Measurements from ENCODE around the gene ZNF385B. TPM values are rescaled to one million over a fixed set of nuclear protein-coding genes. Genes with fewer than 3 reads are reported as not detected.

ZNF385B gene
- total RNA-seq, 2 donors from 2014 or later: 5.3 to 18.1 TPM

- peaks cover 3% of the 10 kb centered on the region for H3K9me3 Mint-ChIP-seq
- WGBS, 2 experiments (ENCODE audit: insufficient coverage in 1 of 2, insufficient read length in 1 of 2): 97 to 100% methylated on average over 2 to 5 of the region's 6 CpGs
- peaks cover 9% of the 10 kb centered on the region for H3K27me3 Mint-ChIP-seq (ENCODE audit: insufficient read depth)
- Histone ChIP-seq H3K27ac (ENCODE audit: low read depth, low read length) (no peak overlapping the region), H3K9ac (ENCODE audit: extremely low read depth, low read length, poor library complexity, severe bottlenecking) (no peak overlapping the region), H3K9me3 (ENCODE audit: control insufficient read depth, low read length) (no peaks in the 10 kb centered on the region), H3K27me3 (ENCODE audit: control insufficient read depth, insufficient read depth, low read length, poor library complexity, severe bottlenecking) (no peaks in the 10 kb centered on the region), H3K36me3 (ENCODE audit: control insufficient read depth, insufficient read depth, low read length) (no peaks in the 10 kb centered on the region), H3K4me3 (ENCODE audit: low read length) (no peak overlapping the region), H3K4me1 (ENCODE audit: control insufficient read depth, insufficient read depth, low read length) (no peaks in the 10 kb centered on the region)
- TF ChIP-seq, protein P1, sequence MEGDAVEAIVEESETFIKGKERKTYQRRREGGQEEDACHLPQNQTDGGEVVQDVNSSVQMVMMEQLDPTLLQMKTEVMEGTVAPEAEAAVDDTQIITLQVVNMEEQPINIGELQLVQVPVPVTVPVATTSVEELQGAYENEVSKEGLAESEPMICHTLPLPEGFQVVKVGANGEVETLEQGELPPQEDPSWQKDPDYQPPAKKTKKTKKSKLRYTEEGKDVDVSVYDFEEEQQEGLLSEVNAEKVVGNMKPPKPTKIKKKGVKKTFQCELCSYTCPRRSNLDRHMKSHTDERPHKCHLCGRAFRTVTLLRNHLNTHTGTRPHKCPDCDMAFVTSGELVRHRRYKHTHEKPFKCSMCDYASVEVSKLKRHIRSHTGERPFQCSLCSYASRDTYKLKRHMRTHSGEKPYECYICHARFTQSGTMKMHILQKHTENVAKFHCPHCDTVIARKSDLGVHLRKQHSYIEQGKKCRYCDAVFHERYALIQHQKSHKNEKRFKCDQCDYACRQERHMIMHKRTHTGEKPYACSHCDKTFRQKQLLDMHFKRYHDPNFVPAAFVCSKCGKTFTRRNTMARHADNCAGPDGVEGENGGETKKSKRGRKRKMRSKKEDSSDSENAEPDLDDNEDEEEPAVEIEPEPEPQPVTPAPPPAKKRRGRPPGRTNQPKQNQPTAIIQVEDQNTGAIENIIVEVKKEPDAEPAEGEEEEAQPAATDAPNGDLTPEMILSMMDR (conservative IDR thresholded peaks at IDR 0.05): no peak
- no peak for DNase-seq
- H3K36me3 Mint-ChIP-seq (ENCODE audit: low read depth): no peaks in the 10 kb centered on the region
- peaks cover 30% of the 10 kb centered on the region for H3K4me1 Mint-ChIP-seq
- no peak overlapping the region for H3K27ac Mint-ChIP-seq
- H3K4me3 Mint-ChIP-seq: no peak overlapping the region
Observed at GRCh38 chr2:179556425-179556824, 305.0 kb downstream of the ZNF385B start.

- H3K9ac ChIP-seq (ENCODE audit: extremely low read depth, low read length, poor library complexity, severe bottlenecking): no peak overlapping the region
- Mint-ChIP-seq H3K4me1 (peaks cover 36% of the 10 kb centered on the region), H3K36me3 (ENCODE audit: low read depth) (no peaks in the 10 kb centered on the region), H3K27me3 (ENCODE audit: insufficient read depth) (peaks cover 9% of the 10 kb centered on the region), H3K27ac (no peak overlapping the region), H3K9me3 (peaks cover 3% of the 10 kb centered on the region), H3K4me3 (no peak overlapping the region)
- no peak for DNase-seq
- H3K36me3 ChIP-seq (ENCODE audit: control insufficient read depth, insufficient read depth, low read length): no peaks in the 10 kb centered on the region
- H3K27ac ChIP-seq (ENCODE audit: low read depth, low read length): no peak overlapping the region
- no peaks in the 10 kb centered on the region for H3K9me3 ChIP-seq (ENCODE audit: control insufficient read depth, low read length)
- 92 to 94% methylated on average over 2 to 5 of the region's 6 CpGs for WGBS, 2 experiments (ENCODE audit: insufficient coverage in 1 of 2, insufficient read length in 1 of 2)
- H3K4me1 ChIP-seq (ENCODE audit: control insufficient read depth, insufficient read depth, low read length): no peaks in the 10 kb centered on the region
- no peaks in the 10 kb centered on the region for H3K27me3 ChIP-seq (ENCODE audit: control insufficient read depth, insufficient read depth, low read length, poor library complexity, severe bottlenecking)
- no peak overlapping the region for H3K4me3 ChIP-seq (ENCODE audit: low read length)
- TF ChIP-seq, protein P1 (conservative IDR thresholded peaks at IDR 0.05): no peak
Observed at GRCh38 chr2:179555691-179556283, 305.6 kb downstream of the ZNF385B start.

GRCh38 chr2:179554639-179555386 is 306.6 kb downstream of the ZNF385B start:
- no peak for DNase-seq
- Histone ChIP-seq H3K27ac (ENCODE audit: low read depth, low read length) (no peak overlapping the region), H3K4me3 (ENCODE audit: low read length) (no peak overlapping the region), H3K9ac (ENCODE audit: extremely low read depth, low read length, poor library complexity, severe bottlenecking) (no peak overlapping the region), H3K9me3 (ENCODE audit: control insufficient read depth, low read length) (no peaks in the 10 kb centered on the region), H3K27me3 (ENCODE audit: control insufficient read depth, insufficient read depth, low read length, poor library complexity, severe bottlenecking) (no peaks in the 10 kb centered on the region), H3K36me3 (ENCODE audit: control insufficient read depth, insufficient read depth, low read length) (no peaks in the 10 kb centered on the region), H3K4me1 (ENCODE audit: control insufficient read depth, insufficient read depth, low read length) (peaks cover 4% of the 10 kb centered on the region)
- H3K4me3 Mint-ChIP-seq: no peak overlapping the region
- 100% methylated on average over 2 of the region's 4 CpGs; no CpG with 5 or more reads in 1 of the 2 experiments for WGBS, 2 experiments (ENCODE audit: insufficient coverage in 1 of 2, insufficient read length in 1 of 2)
- TF ChIP-seq, protein P1 (conservative IDR thresholded peaks at IDR 0.05): no peak
- H3K4me1 Mint-ChIP-seq: peaks cover 36% of the 10 kb centered on the region
- no peak overlapping the region for H3K27ac Mint-ChIP-seq
- no peaks in the 10 kb centered on the region for H3K36me3 Mint-ChIP-seq (ENCODE audit: low read depth)
- H3K27me3 Mint-ChIP-seq (ENCODE audit: insufficient read depth): peaks cover 6% of the 10 kb centered on the region
- H3K9me3 Mint-ChIP-seq: peaks cover 3% of the 10 kb centered on the region

Data from endodermal cell (in vitro differentiated cells).